Karpas-422 (cell line): ENCODE data around the gene IGFBP3. TPM values are rescaled to one million over a fixed set of nuclear protein-coding genes. Genes with fewer than 3 reads are reported as not detected.
A peak's percentile ranks its signal among the peaks of the same experiment; 100 is the strongest.

Experiments used
- DNase-seq: peaks from one replicate; pipeline ENCODE4 v3.0.0-alpha.2; 2015
- H2AFZ ChIP-seq: fragments of 200-600 bp; sonication (generic); 2 replicates; pipeline ENCODE4 v1.6.1; 2014; ENCODE audit warnings: antibody characterized with exemption, low read length, mixed read lengths
- H3K27ac ChIP-seq: fragments of 200-600 bp; sonication (generic); 2 replicates; pipeline ENCODE4 v1.5.1; 2014; ENCODE audit warnings: mild to moderate bottlenecking, low read length, moderate library complexity
- H3K27me3 ChIP-seq: fragments of 200-600 bp; sonication (generic); 2 replicates; pipeline ENCODE4 v1.6.1; 2014; ENCODE audit warnings: low read length, mixed read lengths
- H3K36me3 ChIP-seq: fragments of 200-600 bp; sonication (generic); 2 replicates; pipeline ENCODE4 v1.6.1; 2014; ENCODE audit warnings: low read length, mixed read lengths; ENCODE audit not compliant: insufficient read depth
- H3K4me1 ChIP-seq: fragments of 200-600 bp; sonication (generic); 2 replicates; pipeline ENCODE4 v1.6.1; 2014; ENCODE audit warnings: mild to moderate bottlenecking, low read length, mixed read lengths
- H3K4me2 ChIP-seq: fragments of 200-600 bp; sonication (generic); 2 replicates; pipeline ENCODE4 v1.6.1; 2014; ENCODE audit warnings: low read length, low read depth, mild to moderate bottlenecking; ENCODE audit not compliant: poor library complexity, severe bottlenecking
- H3K4me3 ChIP-seq: fragments of 200-600 bp; sonication (generic); 2 replicates; pipeline ENCODE4 v1.5.1; 2014; ENCODE audit warnings: mild to moderate bottlenecking, antibody characterized with exemption, low read length, mixed read lengths
- H3K79me2 ChIP-seq: fragments of 200-600 bp; sonication (generic); 2 replicates; pipeline ENCODE4 v1.6.1; 2014; ENCODE audit warnings: mild to moderate bottlenecking, low read length, mixed read lengths
- H3K9ac ChIP-seq: fragments of 200-600 bp; sonication (generic); 2 replicates; pipeline ENCODE4 v1.6.0; 2014; ENCODE audit warnings: low read length
- H3K9me2 ChIP-seq: fragments of 200-600 bp; sonication (generic), shearing (Covaris generic); replicated peaks from 2 replicates; pipeline ENCODE4 v1.6.0; 2014; ENCODE audit warnings: mild to moderate bottlenecking, low read length, moderate library complexity; ENCODE audit not compliant: insufficient read depth
- H3K9me3 ChIP-seq: fragments of 300-700, 200-600 bp; sonication (generic); 2 replicates; pipeline ENCODE4 v1.6.1; 2014; ENCODE audit warnings: low read length, mixed read lengths
- H4K20me1 ChIP-seq: fragments of 200-600 bp; sonication (generic); 2 replicates; pipeline ENCODE4 v1.6.1; 2014; ENCODE audit warnings: mild to moderate bottlenecking, antibody characterized with exemption, low read length, low read depth; ENCODE audit not compliant: insufficient read depth
- total RNA-seq: library from RNA; depleted of rRNA; stranded (reverse); fragments of >200 nt; shearing (Covaris generic); gene quantifications from 2 replicates; pipeline ENCODE4 v1.2.3, GENCODE V29; 2014; ENCODE audit warnings: low replicate concordance

IGFBP3 gene
- total RNA-seq, 1 experiment from 2014 or later = not detected

- no peaks in the 10 kb centered on the region for H3K9me2 ChIP-seq
- no peaks in the 10 kb centered on the region for H3K36me3 ChIP-seq
- H3K9ac ChIP-seq = no peak overlapping the region
- no peaks in the 10 kb centered on the region for H4K20me1 ChIP-seq
- no peak for DNase-seq
- no peak overlapping the region for H3K4me3 ChIP-seq
- no peaks in the 10 kb centered on the region for H3K27me3 ChIP-seq
- H3K9me3 ChIP-seq = no peaks in the 10 kb centered on the region
- no peaks in the 10 kb centered on the region for H3K79me2 ChIP-seq
- H3K4me2 ChIP-seq = no peak overlapping the region
- H2AFZ ChIP-seq = no peak overlapping the region
- H3K27ac ChIP-seq = no peak overlapping the region
- H3K4me1 ChIP-seq = no peaks in the 10 kb centered on the region
These were observed 39.8 kb downstream of the IGFBP3 start for GRCh38 chr7:45881280-45881758.

GRCh38 chr7:45880433-45880860 is 40.6 kb downstream of the IGFBP3 start:
- Histone ChIP-seq H3K4me3 (no peak overlapping the region), H3K79me2 (no peaks in the 10 kb centered on the region), H2AFZ (no peak overlapping the region), H3K27me3 (no peaks in the 10 kb centered on the region), H4K20me1 (no peaks in the 10 kb centered on the region), H3K9ac (no peak overlapping the region), H3K9me2 (no peaks in the 10 kb centered on the region), H3K4me2 (no peak overlapping the region), H3K9me3 (no peaks in the 10 kb centered on the region), H3K36me3 (no peaks in the 10 kb centered on the region), H3K4me1 (no peaks in the 10 kb centered on the region), H3K27ac (no peak overlapping the region)
- no peak for DNase-seq

DNA sequence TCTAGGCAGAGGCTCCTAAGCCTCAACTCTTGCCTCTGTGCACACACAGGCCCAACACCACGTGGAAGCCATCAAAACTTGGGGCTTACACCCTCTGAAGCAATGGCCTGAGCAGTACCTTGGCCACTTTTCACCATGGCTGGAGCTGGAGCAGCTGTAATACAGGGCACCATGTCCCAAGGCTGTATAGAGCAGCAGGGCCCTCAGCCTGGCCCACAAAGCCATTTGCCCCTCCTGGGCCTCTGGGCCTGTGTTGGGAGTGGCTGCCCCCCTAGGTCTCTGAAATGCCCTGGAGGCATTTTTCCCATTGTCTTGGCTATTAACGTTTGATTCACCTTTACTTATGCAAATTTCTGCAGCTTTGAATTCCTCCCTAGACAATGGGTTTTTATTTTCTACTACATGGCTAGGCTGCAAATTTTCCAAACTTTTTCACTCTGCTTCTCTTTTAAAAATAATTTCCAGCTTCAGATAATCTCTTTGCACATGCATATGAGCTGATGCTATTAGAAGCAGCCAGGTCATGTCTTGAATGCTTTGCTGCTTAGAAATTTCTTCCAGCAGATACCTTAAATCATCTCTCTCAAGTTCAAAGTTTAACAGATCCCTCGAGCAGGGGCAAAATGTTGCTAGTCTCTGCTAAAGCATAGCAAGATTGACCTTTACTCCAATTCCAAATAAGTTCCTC is 42.5 kb downstream of the IGFBP3 start:
- Histone ChIP-seq H3K27me3 (no peaks in the 10 kb centered on the region), H3K4me3 (no peak overlapping the region), H2AFZ (no peak overlapping the region), H3K9ac (no peak overlapping the region), H4K20me1 (no peaks in the 10 kb centered on the region), H3K4me1 (no peaks in the 10 kb centered on the region), H3K4me2 (no peak overlapping the region), H3K27ac (no peak overlapping the region), H3K9me3 (no peaks in the 10 kb centered on the region), H3K36me3 (no peaks in the 10 kb centered on the region), H3K79me2 (no peaks in the 10 kb centered on the region), H3K9me2 (no peaks in the 10 kb centered on the region)
- DNase-seq = no peak

DNA sequence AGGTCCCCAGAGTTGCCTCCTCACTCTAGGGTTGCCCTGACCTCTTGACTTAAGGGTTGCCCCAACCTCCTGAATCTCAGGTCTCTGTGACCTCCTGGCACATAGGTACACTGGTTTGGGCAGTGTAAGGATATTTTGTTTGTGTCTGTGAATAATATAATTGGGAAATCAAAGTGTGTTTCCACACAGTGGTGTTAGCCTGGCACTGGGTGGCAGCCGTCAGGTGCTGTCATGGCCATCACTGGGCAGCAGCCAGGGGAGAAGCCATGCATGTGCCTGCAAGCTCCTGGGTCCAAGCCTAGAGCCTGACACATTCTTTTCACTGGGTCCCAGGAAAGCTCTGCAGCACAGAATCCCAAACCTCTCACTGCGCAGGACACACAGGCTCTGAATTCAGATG is 44.6 kb downstream of the IGFBP3 start:
- no peak overlapping the region for H3K4me3 ChIP-seq
- H3K4me1 ChIP-seq = no peaks in the 10 kb centered on the region
- H3K27me3 ChIP-seq = no peaks in the 10 kb centered on the region
- H2AFZ ChIP-seq = no peak overlapping the region
- no peak overlapping the region for H3K27ac ChIP-seq
- H4K20me1 ChIP-seq = no peaks in the 10 kb centered on the region
- H3K4me2 ChIP-seq = no peak overlapping the region
- no peaks in the 10 kb centered on the region for H3K9me2 ChIP-seq
- no peaks in the 10 kb centered on the region for H3K79me2 ChIP-seq
- DNase-seq = no peak
- H3K9me3 ChIP-seq = no peaks in the 10 kb centered on the region
- no peak overlapping the region for H3K9ac ChIP-seq
- H3K36me3 ChIP-seq = no peaks in the 10 kb centered on the region

- Histone ChIP-seq H4K20me1 (no peaks in the 10 kb centered on the region), H2AFZ (no peak overlapping the region), H3K36me3 (no peaks in the 10 kb centered on the region), H3K27me3 (no peaks in the 10 kb centered on the region), H3K9me3 (no peaks in the 10 kb centered on the region), H3K79me2 (no peaks in the 10 kb centered on the region), H3K4me3 (no peak overlapping the region), H3K27ac (no peak overlapping the region), H3K4me1 (no peaks in the 10 kb centered on the region), H3K9me2 (no peaks in the 10 kb centered on the region), H3K4me2 (no peak overlapping the region), H3K9ac (no peak overlapping the region)
- no peak for DNase-seq
These were observed 46.5 kb downstream of the IGFBP3 start for GRCh38 chr7:45874408-45875131.

DNA sequence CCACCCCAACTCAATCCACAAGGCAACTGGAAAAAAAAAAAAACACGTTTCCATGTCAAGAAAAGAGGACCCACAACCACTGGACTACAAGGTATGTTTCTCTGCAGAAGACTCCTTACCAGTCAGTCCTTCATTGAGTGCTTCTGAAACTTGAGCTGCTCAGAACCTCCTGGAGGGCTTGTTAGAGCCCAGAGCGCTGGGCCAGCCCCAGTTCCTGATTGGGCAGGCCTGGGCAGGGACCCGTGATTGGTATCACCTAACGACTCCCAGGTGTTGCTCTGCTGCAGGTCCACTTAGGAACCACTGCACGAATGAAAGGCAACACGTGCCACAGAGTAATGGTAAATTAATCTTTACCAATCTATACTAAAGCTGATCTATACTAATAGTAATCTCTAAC is 47.7 kb downstream of the IGFBP3 start:
- Histone ChIP-seq H2AFZ (no peak overlapping the region), H4K20me1 (no peaks in the 10 kb centered on the region), H3K36me3 (no peaks in the 10 kb centered on the region), H3K9me2 (no peaks in the 10 kb centered on the region), H3K4me1 (no peaks in the 10 kb centered on the region), H3K4me2 (no peak overlapping the region), H3K27ac (no peak overlapping the region), H3K4me3 (no peak overlapping the region), H3K27me3 (no peaks in the 10 kb centered on the region), H3K9me3 (no peaks in the 10 kb centered on the region), H3K9ac (no peak overlapping the region), H3K79me2 (no peaks in the 10 kb centered on the region)
- DNase-seq = no peak

DNA sequence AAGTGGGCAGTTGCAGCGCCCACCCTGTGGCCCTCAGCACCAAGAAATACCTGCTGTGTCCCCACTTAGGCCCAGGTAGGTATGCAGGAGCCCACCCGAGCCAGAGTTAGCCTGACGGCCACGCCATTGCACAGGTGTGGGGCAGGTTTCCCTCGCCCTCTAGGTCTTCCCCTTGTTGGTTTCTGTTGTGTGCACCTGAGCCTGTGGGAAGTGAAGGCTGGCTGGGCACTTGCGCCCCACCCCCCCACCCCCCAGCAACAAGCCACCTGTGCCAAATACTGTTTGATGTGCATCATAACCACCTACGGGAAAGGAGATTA is 48.1 kb downstream of the IGFBP3 start, which contains the start of gene CCDC201:
TSS of gene CCDC201 (minus strand) at position 48 of the 320 bp plus-strand sequence. CDS start 75 bp downstream, outside the sequence.
- H2AFZ ChIP-seq = no peak within 1 kb of the TSS
- DNase-seq = no peak
- no peak within 1 kb of the TSS for H3K9ac ChIP-seq

DNA sequence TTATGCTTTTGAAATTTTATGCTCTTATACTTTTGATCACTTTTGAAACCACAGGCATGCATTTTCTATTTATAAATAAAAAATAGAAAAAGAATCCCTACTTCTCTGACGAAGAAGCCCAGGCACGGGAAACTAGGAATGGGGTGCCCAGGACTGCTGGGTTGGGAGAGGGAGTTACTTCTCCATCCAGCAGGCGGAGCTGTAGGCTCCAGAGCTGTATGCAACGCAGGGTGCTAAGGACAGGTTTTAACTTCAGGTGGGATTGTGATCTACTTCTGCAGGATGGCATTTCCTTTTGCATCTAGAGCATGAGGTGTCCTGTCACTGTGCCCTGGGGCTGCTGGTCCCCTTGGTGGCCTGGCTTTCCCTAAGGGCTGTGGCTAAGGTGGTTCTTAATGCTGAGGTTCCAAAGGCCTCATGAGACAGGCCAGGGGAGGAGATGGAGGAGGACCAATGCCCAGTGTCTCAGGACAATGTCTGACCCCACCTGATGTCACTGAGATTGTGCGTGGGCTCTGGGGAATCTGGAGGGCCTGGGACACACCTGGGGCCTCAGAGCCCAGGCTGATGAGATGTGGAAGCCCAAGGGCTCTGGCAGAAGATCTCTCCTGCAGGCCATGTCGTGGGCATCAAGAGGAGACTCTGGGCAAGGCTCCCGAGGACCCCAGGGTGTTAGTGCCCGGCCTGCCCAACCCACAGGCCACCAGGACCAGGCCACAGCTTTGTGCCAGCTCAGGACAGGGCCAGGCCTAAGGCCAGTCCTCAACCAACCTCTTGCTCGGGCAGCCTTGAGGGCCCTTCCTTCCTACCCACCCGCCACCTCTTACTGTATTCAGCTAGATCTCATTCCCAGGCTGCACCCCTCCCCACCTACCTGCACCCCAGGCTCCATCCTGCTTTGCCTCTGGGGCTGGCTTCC is 48.7 kb downstream of the IGFBP3 start:
- Histone ChIP-seq H3K36me3 (no peaks in the 10 kb centered on the region), H3K4me3 (no peak overlapping the region), H3K27ac (no peak overlapping the region), H4K20me1 (no peaks in the 10 kb centered on the region), H3K9ac (no peak overlapping the region), H3K79me2 (no peaks in the 10 kb centered on the region), H3K4me1 (no peaks in the 10 kb centered on the region), H3K9me3 (no peaks in the 10 kb centered on the region), H3K27me3 (no peaks in the 10 kb centered on the region), H3K9me2 (no peaks in the 10 kb centered on the region), H2AFZ (no peak overlapping the region), H3K4me2 (no peak overlapping the region)
- peak; percentile 53 for DNase-seq

More for the DNA sequence above, 48.1 kb downstream of the IGFBP3 start, which contains the start of gene CCDC201:
- Histone ChIP-seq H3K27me3 (no peaks in the 10 kb centered on the region), H3K9me3 (no peaks in the 10 kb centered on the region), H3K9me2 (no peaks in the 10 kb centered on the region), H3K27ac (no peak within 1 kb of the TSS), H3K79me2 (no peaks in the 10 kb centered on the region), H3K4me3 (no peak within 1 kb of the TSS), H4K20me1 (no peaks in the 10 kb centered on the region), H3K36me3 (no peaks in the 10 kb centered on the region), H3K4me2 (no peak within 1 kb of the TSS), H3K4me1 (no peaks in the 10 kb centered on the region)
